ENCODE measurements around the gene MACF1. TPM values are rescaled to one million over a fixed set of nuclear protein-coding genes. Genes with fewer than 3 reads are reported as not detected.
"Not testable (repeated sequence)": the region's sequence is repeated elsewhere in the genome, so short reads cannot be mapped to it uniquely, and the experiment has no call there.

The MACF1 gene
- total RNA-seq, 1 experiment from 2014 or later, result 134 TPM

DNA sequence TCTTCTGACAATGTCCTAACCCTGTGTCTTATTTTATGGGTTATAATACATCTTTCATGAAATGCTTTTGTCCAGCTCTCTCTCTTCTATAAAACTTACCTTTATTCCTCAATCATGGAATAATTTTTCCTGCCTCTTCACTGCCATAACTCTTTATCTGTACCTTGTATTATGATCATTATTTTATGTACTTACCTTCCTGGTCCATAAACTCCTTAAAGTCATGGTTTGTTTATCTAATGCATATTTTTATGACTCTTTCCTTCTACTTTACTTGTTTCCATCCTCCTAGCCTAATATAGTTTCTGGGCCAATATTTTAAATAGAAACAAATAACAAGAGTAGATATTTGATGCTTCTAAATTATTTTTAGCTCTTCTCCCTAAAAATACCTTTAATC is 221.1 kb downstream of the MACF1 start:
- no peak for DNase-seq (ENCODE audit: low spot score)
- in situ Hi-C loops (cut with HindIII; ENCODE audit: low sequenced_read_pairs), result no loop called here

GRCh38 chr1:39426346-39426745 is 221.9 kb downstream of the MACF1 start:
- DNase-seq (ENCODE audit: low spot score), result no peak
- in situ Hi-C loops (cut with HindIII; ENCODE audit: low sequenced_read_pairs), result no loop called here

- DNase-seq (ENCODE audit: low spot score), result no peak
- in situ Hi-C loops (cut with HindIII; ENCODE audit: low sequenced_read_pairs), result no loop called here
These were observed 222.9 kb downstream of the MACF1 start for GRCh38 chr1:39427374-39427773.

- in situ Hi-C loops (cut with HindIII; ENCODE audit: low sequenced_read_pairs), result no loop called here
- DNase-seq (ENCODE audit: low spot score), result no peak
These were observed 223.4 kb downstream of the MACF1 start for GRCh38 chr1:39427912-39428311.

GRCh38 chr1:39431927-39432326 is 227.4 kb downstream of the MACF1 start:
- in situ Hi-C loops (cut with HindIII; ENCODE audit: low sequenced_read_pairs), result no loop called here
- DNase-seq (ENCODE audit: low spot score), result no peak

DNA sequence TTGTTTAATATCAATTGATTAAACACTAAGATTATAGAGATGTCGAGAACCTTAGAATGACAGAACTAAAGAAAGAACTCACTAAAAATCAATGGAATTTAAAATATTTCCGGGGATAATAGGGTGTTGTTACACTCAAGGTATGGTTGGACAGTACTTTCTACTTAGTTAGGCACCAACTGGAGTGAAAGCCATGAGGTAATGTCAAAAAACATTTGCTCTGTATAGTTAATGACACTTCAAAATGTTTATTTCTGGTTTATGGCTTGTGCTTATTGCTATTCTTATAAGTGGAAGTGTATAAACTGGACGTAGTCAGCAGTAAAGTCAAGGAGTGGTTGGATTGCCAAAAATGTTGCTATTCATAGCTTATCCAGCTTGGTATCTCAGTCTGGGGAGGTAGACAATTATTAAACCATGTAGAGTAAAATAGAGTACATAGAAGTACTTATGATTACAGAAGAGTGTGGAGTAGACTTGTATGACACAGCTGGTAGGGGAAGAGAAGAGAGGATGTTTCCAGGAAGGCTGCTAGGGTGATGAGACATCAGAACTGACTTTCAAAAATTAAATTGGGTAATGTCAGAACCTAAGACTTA is 230.4 kb downstream of the MACF1 start:
- DNase-seq (ENCODE audit: low spot score), result no peak
- in situ Hi-C loops (cut with HindIII; ENCODE audit: low sequenced_read_pairs), result no loop called here

DNA sequence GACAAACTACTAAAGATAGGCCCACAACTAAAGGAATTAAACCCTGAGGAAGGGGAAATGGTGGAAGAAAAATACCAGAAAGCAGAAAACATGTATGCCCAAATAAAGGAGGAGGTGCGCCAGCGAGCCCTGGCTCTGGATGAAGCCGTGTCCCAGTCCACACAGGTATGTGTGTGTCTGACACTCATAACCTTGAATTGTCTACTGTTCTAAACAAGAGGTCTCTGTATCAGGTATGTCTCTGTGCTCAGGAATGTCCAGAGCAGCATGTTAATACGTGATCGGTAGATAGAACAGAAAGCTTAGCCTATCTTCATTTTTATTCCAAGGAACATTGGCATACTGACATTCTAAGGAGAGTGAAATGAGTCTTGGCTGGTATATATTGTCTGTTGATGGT is 231.1 kb downstream of the MACF1 start:
- no peak for DNase-seq (ENCODE audit: low spot score)
- in situ Hi-C loops (cut with HindIII; ENCODE audit: low sequenced_read_pairs), result no loop called here

- DNase-seq (ENCODE audit: low spot score), result no peak
- in situ Hi-C loops (cut with HindIII; ENCODE audit: low sequenced_read_pairs), result no loop called here
These were observed 232.3 kb downstream of the MACF1 start for GRCh38 chr1:39436842-39437241.

DNA sequence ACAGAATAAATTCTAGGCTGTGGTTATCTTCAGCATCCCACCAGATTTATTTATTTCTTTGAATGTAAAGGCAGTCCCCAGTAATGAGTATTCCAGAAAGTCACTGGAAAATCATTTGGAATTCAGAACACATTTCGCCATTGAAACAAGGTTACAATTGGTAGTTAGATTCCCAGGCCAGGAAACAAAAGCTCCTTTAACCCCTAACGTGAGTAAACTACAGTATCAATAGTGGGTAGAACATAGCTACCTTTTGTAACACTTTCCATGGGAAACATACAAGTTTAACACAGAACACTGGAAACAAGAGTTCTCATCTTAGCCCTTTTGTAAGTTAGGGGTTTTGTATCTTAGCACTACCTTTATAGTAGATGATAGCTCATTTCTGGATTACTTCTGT is 233.5 kb downstream of the MACF1 start:
- in situ Hi-C loops (cut with HindIII; ENCODE audit: low sequenced_read_pairs), result no loop called here
- no peak for DNase-seq (ENCODE audit: low spot score)

DNA sequence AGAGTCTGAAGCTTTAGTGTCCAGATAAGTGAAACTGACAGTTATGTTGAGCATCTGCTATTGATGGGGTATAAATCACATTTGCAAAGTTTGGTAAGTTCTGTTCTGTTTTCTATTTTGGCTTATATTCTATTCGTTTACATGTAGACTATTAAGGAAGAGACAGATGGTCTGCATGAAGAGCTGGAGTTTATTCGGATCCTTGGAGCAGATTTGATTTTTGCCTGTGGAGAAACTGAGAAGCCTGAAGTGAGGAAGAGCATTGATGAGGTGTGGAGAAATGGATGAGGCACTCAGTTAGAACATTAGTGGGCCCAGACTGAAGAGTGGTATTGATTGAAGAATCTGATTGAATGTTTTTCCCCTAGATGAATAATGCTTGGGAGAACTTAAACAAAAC is 236.4 kb downstream of the MACF1 start:
- in situ Hi-C loops (cut with HindIII; ENCODE audit: low sequenced_read_pairs), result no loop called here
- DNase-seq (ENCODE audit: low spot score), result no peak

- in situ Hi-C loops (cut with HindIII; ENCODE audit: low sequenced_read_pairs), result no loop called here
- DNase-seq (ENCODE audit: low spot score), result no peak
These were observed 237.3 kb downstream of the MACF1 start for GRCh38 chr1:39441797-39442196.

DNA sequence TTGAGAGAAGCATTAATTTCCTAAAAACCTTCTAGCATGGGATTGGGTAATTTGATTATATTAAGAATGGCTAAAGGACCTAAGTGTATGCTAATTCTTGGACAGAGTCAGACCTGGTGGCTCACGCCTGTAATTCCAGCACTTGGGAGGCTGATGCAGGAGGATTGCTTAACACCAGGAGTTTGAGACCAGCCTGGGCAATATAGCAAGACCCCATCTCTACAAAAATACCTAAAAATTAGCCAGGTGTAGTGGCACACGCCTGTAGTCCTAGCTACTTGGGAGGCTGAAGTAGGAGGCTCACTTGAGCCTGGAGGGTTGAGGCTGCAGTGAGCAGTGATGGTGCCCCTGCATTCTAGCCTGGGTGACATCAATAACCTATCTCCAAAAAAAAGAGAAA is 241.1 kb downstream of the MACF1 start:
- in situ Hi-C loops (cut with HindIII; ENCODE audit: low sequenced_read_pairs), result no loop called here
- DNase-seq (ENCODE audit: low spot score), result no peak

GRCh38 chr1:39446986-39447567 is 242.6 kb downstream of the MACF1 start:
- DNase-seq (ENCODE audit: low spot score), result no peak
- in situ Hi-C loops (cut with HindIII; ENCODE audit: low sequenced_read_pairs), result no loop called here

GRCh38 chr1:39450041-39450440 is 245.5 kb downstream of the MACF1 start:
- in situ Hi-C loops (cut with HindIII; ENCODE audit: low sequenced_read_pairs), result not testable (repeated sequence)

GRCh38 chr1:39450956-39451606 is 246.6 kb downstream of the MACF1 start:
- DNase-seq (ENCODE audit: low spot score), result no peak
- in situ Hi-C loops (cut with HindIII; ENCODE audit: low sequenced_read_pairs), result no loop called here

More at GRCh38 chr1:39450041-39450440, 245.5 kb downstream of the MACF1 start:
- DNase-seq (ENCODE audit: low spot score), result not testable (repeated sequence)

DNA sequence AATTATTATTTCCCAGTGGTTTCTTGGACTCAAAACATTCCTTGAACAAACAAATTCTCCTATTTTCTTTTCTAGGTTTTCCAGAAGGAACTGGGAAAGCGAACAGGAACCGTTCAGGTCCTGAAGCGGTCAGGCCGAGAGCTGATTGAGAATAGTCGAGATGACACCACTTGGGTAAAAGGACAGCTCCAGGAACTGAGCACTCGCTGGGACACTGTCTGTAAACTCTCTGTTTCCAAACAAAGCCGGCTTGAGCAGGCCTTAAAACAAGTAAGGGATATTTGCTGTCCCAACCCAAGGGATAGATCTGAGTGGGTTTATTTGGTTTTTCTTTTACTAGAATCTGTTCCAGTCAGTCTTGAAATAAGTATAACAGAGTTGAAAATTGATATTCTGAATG is 247.6 kb downstream of the MACF1 start:
- no peak for DNase-seq (ENCODE audit: low spot score)
- in situ Hi-C loops (cut with HindIII; ENCODE audit: low sequenced_read_pairs), result no loop called here

GRCh38 chr1:39452540-39452939 is 248.0 kb downstream of the MACF1 start:
- in situ Hi-C loops (cut with HindIII; ENCODE audit: low sequenced_read_pairs), result no loop called here
- no peak for DNase-seq (ENCODE audit: low spot score)

- in situ Hi-C loops (cut with HindIII; ENCODE audit: low sequenced_read_pairs), result no loop called here
- no peak for DNase-seq (ENCODE audit: low spot score)
These were observed 249.1 kb downstream of the MACF1 start for GRCh38 chr1:39453603-39454002.

GRCh38 chr1:39458991-39459390 is 254.5 kb downstream of the MACF1 start:
- DNase-seq (ENCODE audit: low spot score), result peak; percentile 52
- in situ Hi-C loops (cut with HindIII; ENCODE audit: low sequenced_read_pairs), result no loop called here

DNA sequence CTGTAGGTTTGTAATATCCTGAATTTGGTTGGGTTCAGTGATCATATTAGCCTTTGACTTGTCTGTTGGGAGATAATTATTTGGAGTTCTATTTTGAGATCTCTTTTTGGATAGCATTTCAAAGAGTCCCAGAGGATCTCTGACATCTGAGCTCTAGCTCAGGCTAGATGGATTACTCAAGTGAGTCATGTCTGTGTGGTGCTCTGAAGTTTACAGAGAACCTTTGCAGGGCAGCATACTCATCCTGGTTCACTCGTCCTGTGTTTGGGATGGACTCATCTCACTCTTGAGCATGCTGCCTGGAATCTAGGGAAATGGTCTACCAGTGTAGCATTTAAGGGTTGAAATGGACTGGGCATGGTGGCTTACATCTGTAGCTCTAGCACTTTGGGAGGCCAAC is 257.6 kb downstream of the MACF1 start:
- in situ Hi-C loops (cut with HindIII; ENCODE audit: low sequenced_read_pairs), result no loop called here
- DNase-seq (ENCODE audit: low spot score), result no peak
